Mucosa of descending colon (tissue), 3 donors: Measurements from ENCODE around the gene TBL1XR1. TPM values are rescaled to one million over a fixed set of nuclear protein-coding genes. Genes with fewer than 3 reads are reported as not detected.
A peak's percentile ranks its signal among the peaks of the same experiment; 100 is the strongest.

ENCODE experiments used
- ATAC-seq: fragments of 200-7000 bp; cut with Tn5 transposase; one replicate; pipeline ENCODE4 v1.9.1; 2020; ENCODE audit warnings: mild to moderate bottlenecking, moderate library complexity
- DNase-seq, 3 donors: peaks; one replicate each; pipeline ENCODE4 v3.0.0-alpha.2; 2020
- H3K36me3 ChIP-seq: fragments of 200-600 bp; one replicate; pipeline ENCODE4 v1.8.0; 2021; ENCODE audit warnings: low read depth, mild to moderate bottlenecking
- H3K4me1 ChIP-seq: fragments of 200-600 bp; one replicate; pipeline ENCODE4 v1.8.0; 2021; ENCODE audit warnings: low read depth, mild to moderate bottlenecking
- H3K4me3 ChIP-seq: fragments of 200-600 bp; one replicate; pipeline ENCODE4 v1.8.0; 2021; ENCODE audit warnings: mild to moderate bottlenecking
- H3K9me3 ChIP-seq: fragments of 200-600 bp; one replicate; pipeline ENCODE4 v1.8.0; 2021; ENCODE audit warnings: mild to moderate bottlenecking
- intact Hi-C, 2 donors: fragments of 100-400 bp; cut with DNase I in 1 of 2; cut with micrococcal nuclease in 1 of 2; formaldehyde crosslinking; loops; one replicate each; pipeline versions ENCODE4 v1.11.0 to v1.11.1; 2022; cut with DNase I, micrococcal nuclease
- total RNA-seq, 3 donors: library from RNA; stranded (reverse); fragmentation: NEBNext Ultra II Directional in 2 of 3; extraction: Animal tissue kit (Norgen Biotek cat#: 25700) in 2 of 3; gene quantifications; one replicate each; pipeline versions ENCODE4 v1.2.1 to v1.2.4, GENCODE V29; 2021 to 2023
- TF ChIP-seq, protein P1 (sequence below): fragments of 200-600 bp; IDR thresholded peaks from one replicate; pipeline ENCODE4 v1.8.0; 2022; ENCODE audit warnings: antibody characterized with exemption, mild to moderate bottlenecking
- donor health status: DM: no; HTN: no; CAD: no; lungs with moderate emphysema.
- donor health status: DM: no; HTN: no; CAD: no.
- donor health status: DM: no; HTN: yes; CAD: no.

TBL1XR1 gene
- total RNA-seq, 3 donors from 2014 or later: 175 to 200 (median 178) TPM

DNA sequence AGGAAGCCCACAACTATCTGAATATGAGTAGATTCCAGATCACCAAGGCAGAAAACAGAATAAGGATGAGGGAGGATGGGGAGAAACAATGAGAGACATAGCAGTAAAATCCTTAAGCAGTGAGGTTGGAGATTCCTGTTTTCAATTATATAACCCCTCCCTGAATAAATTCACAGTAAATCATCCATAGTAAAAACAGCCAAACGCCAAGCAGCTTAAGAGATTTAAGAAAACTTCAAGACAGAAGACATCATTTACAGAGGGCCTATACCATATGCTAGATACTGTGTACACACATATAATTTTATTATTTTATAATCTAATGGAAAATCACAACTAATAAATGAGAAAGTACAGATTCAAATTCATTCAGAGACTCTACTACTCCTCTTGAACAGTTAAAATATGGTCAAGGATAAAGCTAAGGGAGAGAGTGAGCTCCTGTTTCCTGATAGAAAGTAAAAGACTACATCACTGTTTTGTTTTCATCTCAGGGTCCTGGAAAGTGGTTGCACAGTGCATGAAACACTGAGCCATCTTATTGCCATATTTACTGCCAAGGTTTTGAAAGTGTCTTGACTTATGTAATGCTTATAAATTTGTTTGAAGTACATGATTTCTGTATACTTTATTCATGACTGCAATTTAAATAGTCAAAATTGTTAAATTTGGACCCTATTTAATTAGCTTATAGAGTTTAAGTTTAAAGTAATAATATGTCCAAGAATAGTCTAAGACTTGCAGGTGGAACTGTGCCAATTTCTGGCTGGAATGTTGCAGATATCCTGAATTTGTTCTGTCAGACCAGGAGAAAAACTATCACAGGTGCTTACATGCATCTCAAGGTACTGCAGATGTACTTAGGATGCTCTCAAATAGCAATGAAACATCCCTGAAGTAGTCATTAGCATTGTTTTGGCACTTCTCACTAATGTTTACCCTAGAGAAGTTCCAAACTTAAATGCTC lies 141.4 kb downstream of the TBL1XR1 start:
- DNase-seq (no peak), ATAC-seq (no peak)
- intact Hi-C loops: loop anchor here (10.0 kb wide), 3 partner anchors 139 to 719 kb away; partner anchors contain the start of gene TBL1XR1 (in 1 of the 2)
- H3K4me1 ChIP-seq: peaks cover 19% of the 10 kb centered on the region
- H3K36me3 ChIP-seq: no peaks in the 10 kb centered on the region
- TF ChIP-seq, protein P1, sequence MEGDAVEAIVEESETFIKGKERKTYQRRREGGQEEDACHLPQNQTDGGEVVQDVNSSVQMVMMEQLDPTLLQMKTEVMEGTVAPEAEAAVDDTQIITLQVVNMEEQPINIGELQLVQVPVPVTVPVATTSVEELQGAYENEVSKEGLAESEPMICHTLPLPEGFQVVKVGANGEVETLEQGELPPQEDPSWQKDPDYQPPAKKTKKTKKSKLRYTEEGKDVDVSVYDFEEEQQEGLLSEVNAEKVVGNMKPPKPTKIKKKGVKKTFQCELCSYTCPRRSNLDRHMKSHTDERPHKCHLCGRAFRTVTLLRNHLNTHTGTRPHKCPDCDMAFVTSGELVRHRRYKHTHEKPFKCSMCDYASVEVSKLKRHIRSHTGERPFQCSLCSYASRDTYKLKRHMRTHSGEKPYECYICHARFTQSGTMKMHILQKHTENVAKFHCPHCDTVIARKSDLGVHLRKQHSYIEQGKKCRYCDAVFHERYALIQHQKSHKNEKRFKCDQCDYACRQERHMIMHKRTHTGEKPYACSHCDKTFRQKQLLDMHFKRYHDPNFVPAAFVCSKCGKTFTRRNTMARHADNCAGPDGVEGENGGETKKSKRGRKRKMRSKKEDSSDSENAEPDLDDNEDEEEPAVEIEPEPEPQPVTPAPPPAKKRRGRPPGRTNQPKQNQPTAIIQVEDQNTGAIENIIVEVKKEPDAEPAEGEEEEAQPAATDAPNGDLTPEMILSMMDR: no peak
- H3K4me3 ChIP-seq: no peak overlapping the region
- no peaks in the 10 kb centered on the region for H3K9me3 ChIP-seq

DNA sequence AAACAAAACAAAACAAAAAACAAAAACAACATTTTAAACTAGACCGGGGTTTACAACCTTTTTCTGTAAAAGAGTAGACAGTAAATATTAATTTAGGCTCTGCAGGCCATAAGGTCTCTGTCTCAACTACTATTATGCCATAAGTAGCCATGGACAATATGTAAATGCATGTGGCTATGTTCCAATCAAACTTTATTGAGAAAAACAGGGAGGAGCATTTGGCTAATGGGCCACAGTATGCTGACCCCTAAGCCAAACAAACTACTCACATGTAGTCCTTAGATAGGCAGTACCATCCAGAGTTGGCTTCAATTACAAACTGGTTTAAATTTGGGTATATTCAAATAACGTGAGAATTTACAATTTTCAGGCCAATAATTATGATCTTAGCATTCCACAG lies 144.2 kb downstream of the TBL1XR1 start:
- DNase-seq: no peak
- intact Hi-C loops: loop anchor here (5.0 to 10.0 kb wide), 4 partner anchors 142 to 722 kb away; partner anchors contain the start of gene TBL1XR1 (in 1 of the 2)
- H3K36me3 ChIP-seq: no peaks in the 10 kb centered on the region
- ATAC-seq: no peak
- H3K4me1 ChIP-seq: peaks cover 14% of the 10 kb centered on the region
- no peaks in the 10 kb centered on the region for H3K9me3 ChIP-seq
- TF ChIP-seq, protein P1: no peak
- H3K4me3 ChIP-seq: no peak overlapping the region

DNA sequence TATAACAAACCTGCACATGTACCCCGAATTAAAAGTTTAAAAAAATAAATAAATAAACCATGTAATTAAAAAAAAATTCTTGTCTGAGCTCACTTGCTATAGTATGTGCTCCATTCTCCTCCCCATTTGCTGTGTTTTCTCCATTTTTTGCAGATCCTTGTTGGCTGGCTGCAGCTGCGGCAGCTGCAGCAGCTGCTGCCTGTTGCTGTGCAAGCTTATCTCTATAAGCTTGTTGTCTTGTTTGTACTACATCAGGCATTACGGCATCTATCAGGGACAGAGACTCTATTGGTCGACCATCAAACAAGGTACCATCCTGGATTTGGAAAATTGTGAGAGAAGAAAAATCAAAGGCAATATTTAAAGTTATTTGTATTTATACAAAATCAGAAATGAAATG lies 145.9 kb downstream of the TBL1XR1 start:
- intact Hi-C loops: loop anchor here (5.0 to 10.0 kb wide), 4 partner anchors 143 to 723 kb away; partner anchors contain the start of gene TBL1XR1 (in 1 of the 2)
- Histone ChIP-seq H3K9me3 (no peaks in the 10 kb centered on the region), H3K4me1 (peaks cover 7% of the 10 kb centered on the region), H3K4me3 (no peak overlapping the region), H3K36me3 (no peaks in the 10 kb centered on the region)
- DNase-seq (no peak), ATAC-seq (no peak)
- TF ChIP-seq, protein P1: no peak

DNA sequence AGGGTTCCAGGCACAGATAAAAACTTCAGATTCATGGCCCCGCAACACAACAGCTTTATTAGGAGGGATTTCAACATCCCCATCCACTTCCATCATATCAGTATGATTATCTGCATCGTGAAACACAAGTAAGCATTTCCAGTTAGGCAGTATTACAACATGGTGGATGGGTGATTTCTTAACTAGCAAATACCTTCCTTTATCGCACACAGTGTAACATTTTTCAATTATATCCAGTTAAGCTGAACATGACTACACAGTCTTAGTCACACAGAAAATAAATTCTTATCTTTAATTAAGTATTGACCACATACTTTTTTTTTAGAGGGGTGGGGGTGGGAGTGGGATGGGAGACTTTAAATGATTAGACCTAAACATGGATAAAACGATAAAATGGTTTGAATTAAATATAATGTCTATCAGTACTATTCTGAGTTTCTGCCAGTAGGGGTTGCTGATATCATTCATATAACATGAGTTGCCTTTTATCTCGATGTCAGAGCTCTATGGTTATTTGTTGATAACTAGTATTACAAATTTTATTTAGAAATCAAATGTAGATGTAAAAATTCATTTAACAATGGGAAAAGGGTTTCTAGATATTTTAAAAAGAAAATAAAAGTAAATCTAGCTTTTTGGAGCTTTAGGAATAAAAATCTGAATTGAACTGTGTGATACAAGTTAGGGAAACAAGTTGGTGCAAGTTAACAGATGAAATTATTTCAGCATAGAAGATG lies 146.6 kb downstream of the TBL1XR1 start:
- intact Hi-C loops: loop anchor here (5.0 to 10.0 kb wide), 4 partner anchors 144 to 724 kb away; partner anchors contain the start of gene TBL1XR1 (in 1 of the 2)
- Histone ChIP-seq H3K4me3 (no peak overlapping the region), H3K9me3 (no peaks in the 10 kb centered on the region), H3K36me3 (no peaks in the 10 kb centered on the region), H3K4me1 (no peaks in the 10 kb centered on the region)
- ATAC-seq: peak; percentile 71
- DNase-seq: peak in 1 of 3 donors; percentile 41
- TF ChIP-seq, protein P1: no peak

DNA sequence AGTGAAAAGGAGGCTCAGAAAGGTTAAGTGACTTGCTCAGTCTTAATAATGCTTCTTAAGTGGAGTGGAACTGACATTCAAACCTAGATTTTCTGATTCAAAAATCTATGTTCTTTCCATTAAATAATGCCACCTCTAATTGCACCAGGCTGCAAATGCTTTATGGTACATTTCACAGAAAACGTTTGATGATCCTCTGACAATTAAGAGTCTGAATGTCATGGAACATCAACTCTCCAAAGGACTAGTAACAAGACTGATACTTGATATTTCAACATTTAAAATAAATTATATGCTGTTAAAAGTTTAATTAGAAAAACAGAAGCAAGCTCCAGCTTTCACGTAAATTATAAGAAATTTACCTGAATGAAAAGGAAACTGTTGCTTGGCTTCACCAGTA lies 151.5 kb downstream of the TBL1XR1 start:
- Histone ChIP-seq H3K4me3 (no peak overlapping the region), H3K36me3 (no peaks in the 10 kb centered on the region), H3K9me3 (no peaks in the 10 kb centered on the region), H3K4me1 (no peaks in the 10 kb centered on the region)
- DNase-seq (no peak), ATAC-seq (no peak)
- TF ChIP-seq, protein P1: no peak
- intact Hi-C loops: loop anchor here in 1 of 2 donors (10.0 kb wide), 1 partner anchor 1339 kb away; no protein-coding TSS in a partner anchor
